Lower leg skin (tissue), 3 donors: ENCODE data around the gene SERPINI1.

Experiments
- POLR2A ChIP-seq, 2 donors: fragments of 450-650 bp; IDR thresholded peaks; one replicate each; pipeline ENCODE4 v1.6.1; 2016 to 2017; ENCODE audit warnings: antibody characterized with exemption in 2 of 2, mild to moderate bottlenecking in 1 of 2, moderate library complexity in 1 of 2
- TF ChIP-seq, protein P1 (sequence below), 3 donors: fragments of 450-650 bp; IDR thresholded peaks; one replicate each; pipeline ENCODE4 v1.5.1; 2016; ENCODE audit warnings: antibody characterized with exemption in 3 of 3, mild to moderate bottlenecking in 3 of 3, moderate library complexity in 2 of 3

DNA sequence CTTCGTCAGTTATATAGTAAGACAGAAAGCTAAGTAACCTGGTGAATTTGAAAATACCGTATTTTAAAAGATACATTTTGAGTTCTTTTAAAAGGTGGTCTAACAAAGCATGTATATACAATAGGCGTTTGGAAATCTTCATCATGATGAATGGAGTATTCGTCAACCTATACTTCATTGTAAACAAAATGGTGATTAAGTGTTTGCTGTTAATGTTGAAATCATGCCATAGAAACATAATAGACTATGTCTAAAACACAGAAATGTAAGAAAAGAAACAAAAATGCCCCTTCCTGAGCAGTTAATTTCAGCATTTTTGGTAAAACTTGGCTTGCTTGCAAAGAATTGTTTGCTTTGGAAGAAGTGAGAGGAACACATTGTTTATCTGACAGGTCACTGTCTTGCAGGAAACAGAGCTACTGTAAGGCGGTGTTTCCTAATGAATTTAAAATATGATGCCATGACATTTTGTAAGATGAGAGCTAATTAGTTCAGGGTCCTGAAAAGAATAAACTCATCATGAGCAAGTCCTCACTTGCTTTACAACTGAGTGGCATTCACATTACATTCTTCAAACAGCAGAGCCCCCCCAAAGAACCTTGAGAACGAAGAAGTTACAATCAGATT, 126.7 kb downstream of the SERPINI1 start:
- TF ChIP-seq, protein P1, sequence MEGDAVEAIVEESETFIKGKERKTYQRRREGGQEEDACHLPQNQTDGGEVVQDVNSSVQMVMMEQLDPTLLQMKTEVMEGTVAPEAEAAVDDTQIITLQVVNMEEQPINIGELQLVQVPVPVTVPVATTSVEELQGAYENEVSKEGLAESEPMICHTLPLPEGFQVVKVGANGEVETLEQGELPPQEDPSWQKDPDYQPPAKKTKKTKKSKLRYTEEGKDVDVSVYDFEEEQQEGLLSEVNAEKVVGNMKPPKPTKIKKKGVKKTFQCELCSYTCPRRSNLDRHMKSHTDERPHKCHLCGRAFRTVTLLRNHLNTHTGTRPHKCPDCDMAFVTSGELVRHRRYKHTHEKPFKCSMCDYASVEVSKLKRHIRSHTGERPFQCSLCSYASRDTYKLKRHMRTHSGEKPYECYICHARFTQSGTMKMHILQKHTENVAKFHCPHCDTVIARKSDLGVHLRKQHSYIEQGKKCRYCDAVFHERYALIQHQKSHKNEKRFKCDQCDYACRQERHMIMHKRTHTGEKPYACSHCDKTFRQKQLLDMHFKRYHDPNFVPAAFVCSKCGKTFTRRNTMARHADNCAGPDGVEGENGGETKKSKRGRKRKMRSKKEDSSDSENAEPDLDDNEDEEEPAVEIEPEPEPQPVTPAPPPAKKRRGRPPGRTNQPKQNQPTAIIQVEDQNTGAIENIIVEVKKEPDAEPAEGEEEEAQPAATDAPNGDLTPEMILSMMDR (IDR thresholded peaks at IDR 0.05): no peak
- no peak for TF ChIP-seq POLR2A (IDR thresholded peaks at IDR 0.05)
